T47D (cell line): ENCODE data around the gene SMARCA2.
A peak's percentile ranks its signal among the peaks of the same experiment; 100 is the strongest.

Experiments
- DNase-seq, 2 experiments: peaks; one replicate each; pipeline versions ENCODE4 v3.0.0 to v3.0.0-alpha.2; 2011 to 2012; ENCODE audit warnings: low read depth in 1 of 2, low spot score in 1 of 2
- JUND ChIP-seq: IDR thresholded peaks from 2 replicates; pipeline ENCODE4 v1.6.1; 2012; ENCODE audit warnings: low read depth
- in situ Hi-C: cut with HindIII; loops from 2 replicates; pipeline ENCODE4 v1.10.0; 2016; ENCODE audit warnings: low sequenced_read_pairs, low pct_unique_long_range_greater_than_20kb

Gene SMARCA2

GRCh38 chr9:2213830-2214468 is 198.8 kb downstream of the SMARCA2 start:
- no peak for TF ChIP-seq JUND
- DNase-seq, result no peak
- in situ Hi-C loops, result no loop called here

- DNase-seq, result no peak
- TF ChIP-seq JUND, result no peak
- in situ Hi-C loops, result no loop called here
These were observed 199.6 kb downstream of the SMARCA2 start for GRCh38 chr9:2214707-2215106.

GRCh38 chr9:2215921-2216441 is 200.8 kb downstream of the SMARCA2 start:
- in situ Hi-C loops, result no loop called here
- DNase-seq, result no peak
- no peak for TF ChIP-seq JUND

GRCh38 chr9:2216591-2216990 is 201.4 kb downstream of the SMARCA2 start:
- TF ChIP-seq JUND, result no peak
- peak in 1 of 2 experiments; percentile 10 for DNase-seq
- in situ Hi-C loops, result no loop called here

GRCh38 chr9:2217540-2217939 is 202.4 kb downstream of the SMARCA2 start:
- DNase-seq, result no peak
- in situ Hi-C loops, result no loop called here
- TF ChIP-seq JUND, result no peak

- in situ Hi-C loops, result no loop called here
- DNase-seq, result no peak
- TF ChIP-seq JUND, result no peak
These were observed 204.9 kb downstream of the SMARCA2 start for GRCh38 chr9:2220036-2220435.

GRCh38 chr9:2227144-2227867 is 212.2 kb downstream of the SMARCA2 start:
- no peak for DNase-seq
- no peak for TF ChIP-seq JUND
- in situ Hi-C loops, result no loop called here

GRCh38 chr9:2228132-2228531 is 213.0 kb downstream of the SMARCA2 start:
- peak in 1 of 2 experiments; percentile 9 for DNase-seq
- in situ Hi-C loops, result no loop called here
- no peak for TF ChIP-seq JUND

- in situ Hi-C loops, result no loop called here
- TF ChIP-seq JUND, result no peak
- no peak for DNase-seq
These were observed 213.5 kb downstream of the SMARCA2 start for GRCh38 chr9:2228641-2229040.

GRCh38 chr9:2229109-2229721 is 214.1 kb downstream of the SMARCA2 start:
- in situ Hi-C loops, result no loop called here
- DNase-seq, result peak in 1 of 2 experiments; percentile 36

GRCh38 chr9:2230362-2230761 is 215.2 kb downstream of the SMARCA2 start:
- DNase-seq, result peak in 1 of 2 experiments; percentile 19
- no peak for TF ChIP-seq JUND
- in situ Hi-C loops, result no loop called here

More at GRCh38 chr9:2229109-2229721, 214.1 kb downstream of the SMARCA2 start:
- TF ChIP-seq JUND, result no peak

- in situ Hi-C loops, result no loop called here
- no peak for DNase-seq
- no peak for TF ChIP-seq JUND
These were observed 216.0 kb downstream of the SMARCA2 start for GRCh38 chr9:2231101-2231500.

GRCh38 chr9:2231829-2232228 is 216.7 kb downstream of the SMARCA2 start:
- TF ChIP-seq JUND, result no peak
- no peak for DNase-seq
- in situ Hi-C loops, result no loop called here
